ENCODE data around the gene NOVA2.

The NOVA2 gene

GRCh38 chr19:45929247-45929646 is 44.4 kb downstream of the NOVA2 start:
- DNase-seq (ENCODE audit: low read depth in 4 of 4, low spot score in 1 of 4), result no peak

GRCh38 chr19:45927565-45928261 is 46.0 kb downstream of the NOVA2 start:
- peak; percentile 68 to 79 (median 72) for DNase-seq (ENCODE audit: low read depth in 4 of 4, low spot score in 1 of 4)

GRCh38 chr19:45924891-45925447 is 48.7 kb downstream of the NOVA2 start:
- no peak for DNase-seq (ENCODE audit: low read depth in 4 of 4, low spot score in 1 of 4)

GRCh38 chr19:45922281-45922680 is 51.4 kb downstream of the NOVA2 start:
- no peak for DNase-seq (ENCODE audit: low read depth in 4 of 4, low spot score in 1 of 4)

GRCh38 chr19:45920458-45920857 is 53.2 kb downstream of the NOVA2 start:
- no peak for DNase-seq (ENCODE audit: low read depth in 4 of 4, low spot score in 1 of 4)

- DNase-seq (ENCODE audit: low read depth in 4 of 4, low spot score in 1 of 4), result no peak
Observed at GRCh38 chr19:45919678-45920077, 54.0 kb downstream of the NOVA2 start.

- no peak for DNase-seq (ENCODE audit: low read depth in 4 of 4, low spot score in 1 of 4)
Observed at GRCh38 chr19:45918721-45919120, 54.9 kb downstream of the NOVA2 start.

- no peak for DNase-seq (ENCODE audit: low read depth in 4 of 4, low spot score in 1 of 4)
Observed at GRCh38 chr19:45917421-45918091, 56.1 kb downstream of the NOVA2 start.

- no peak for DNase-seq (ENCODE audit: low read depth in 4 of 4, low spot score in 1 of 4)
Observed at GRCh38 chr19:45913874-45914830, 59.5 kb downstream of the NOVA2 start, which contains the start of gene NANOS2. Gene NANOS2 (minus strand): TSS chr19:45914778. CDS start chr19:45914693, 85 bp downstream.

GRCh38 chr19:45911291-45911690 is 62.4 kb downstream of the NOVA2 start:
- DNase-seq (ENCODE audit: low read depth in 4 of 4, low spot score in 1 of 4), result no peak

GRCh38 chr19:45908956-45909355 is 64.7 kb downstream of the NOVA2 start:
- no peak for DNase-seq (ENCODE audit: low read depth in 4 of 4, low spot score in 1 of 4)

- DNase-seq (ENCODE audit: low read depth in 4 of 4, low spot score in 1 of 4), result no peak
Observed at GRCh38 chr19:45906221-45906620, 67.4 kb downstream of the NOVA2 start.

GRCh38 chr19:45905011-45905410 is 68.7 kb downstream of the NOVA2 start:
- DNase-seq (ENCODE audit: low read depth in 4 of 4, low spot score in 1 of 4), result no peak

- peak; percentile 97 to 100 (median 98) for DNase-seq (ENCODE audit: low read depth in 4 of 4, low spot score in 1 of 4)
Observed at GRCh38 chr19:45902651-45903625, 70.7 kb downstream of the NOVA2 start.

- DNase-seq (ENCODE audit: low read depth in 4 of 4, low spot score in 1 of 4), result no peak
Observed at GRCh38 chr19:45901912-45902650, 71.6 kb downstream of the NOVA2 start, which contains the start of gene MYPOP. Gene MYPOP (minus strand): TSS chr19:45902613. CDS start chr19:45901773, 840 bp downstream.

GRCh38 chr19:45901432-45901911 is 72.2 kb downstream of the NOVA2 start:
- DNase-seq (ENCODE audit: low read depth in 4 of 4, low spot score in 1 of 4), result peak in 1 of 4 experiments; percentile 11

- no peak for DNase-seq (ENCODE audit: low read depth in 4 of 4, low spot score in 1 of 4)
Observed at GRCh38 chr19:45900738-45901431, 72.8 kb downstream of the NOVA2 start.

GRCh38 chr19:45899919-45900589 is 73.6 kb downstream of the NOVA2 start:
- no peak for DNase-seq (ENCODE audit: low read depth in 4 of 4, low spot score in 1 of 4)

Measured in stimulated activated CD4-positive, alpha-beta T cell treated with anti-CD3 and anti-CD28 coated beads, Interleukin-1b, Interleukin-23, amount 100 ng/mL, for 24 hours (primary cell).